Measurements from ENCODE around the gene PUM1. TPM values are rescaled to one million over a fixed set of nuclear protein-coding genes. Genes with fewer than 3 reads are reported as not detected.
A peak's percentile ranks its signal among the peaks of the same experiment; 100 is the strongest.

Gene PUM1
- total and polyA plus RNA-seq, 10 donors = 14.9 to 122 (median 82.5) TPM

- TF ChIP-seq CTCF (IDR thresholded peaks at IDR 0.05 in 8 of 11, conservative IDR thresholded peaks at IDR 0.05 in 3 of 11) = no peak
- no peak for TF ChIP-seq POLR2AphosphoS5 (IDR thresholded peaks at IDR 0.05)
- TF ChIP-seq POLR2A (IDR thresholded peaks at IDR 0.05) = no peak
- Histone ChIP-seq H3K27me3 (replicated peaks in 1 of 7) (no peaks in the 10 kb centered on the region), H3K9me3 (no peaks in the 10 kb centered on the region), H3K27ac (peak overlapping the region in 6 of 8 donors; percentile 19 to 66 (median 53)), H3K4me1 (peaks cover 10 to 89% (median 54%) of the 10 kb centered on the region in 6 donors), H3K36me3 (no peaks in the 10 kb centered on the region), H3K4me3 (no peak overlapping the region)
- intact Hi-C loops (cut with DNase I; ENCODE audit: low total_unique reads) = no loop called here
- no peak for DNase-seq
- WGBS, 5 donors = 68 to 77% (median 72%) methylated on average over 10 of the region's 10 CpGs
Observed at GRCh38 chr1:30887485-30888315, 177.8 kb downstream of the PUM1 start.

GRCh38 chr1:30886710-30887428 is 178.6 kb downstream of the PUM1 start:
- DNase-seq = no peak
- H3K27me3 ChIP-seq (replicated peaks in 1 of 7) = no peaks in the 10 kb centered on the region

GRCh38 chr1:30885570-30886522 is 179.7 kb downstream of the PUM1 start:
- Histone ChIP-seq H3K36me3 (no peaks in the 10 kb centered on the region), H3K4me1 (peaks cover 3 to 89% (median 54%) of the 10 kb centered on the region in 6 donors), H3K4me3 (no peak overlapping the region), H3K9me3 (no peaks in the 10 kb centered on the region), H3K27ac (peak overlapping the region in 2 of 8 donors; percentile 23 to 50), H3K27me3 (replicated peaks in 1 of 7) (no peaks in the 10 kb centered on the region)
- no peak for DNase-seq
- 47 to 55% (median 53%) methylated on average over 12 to 17 of the region's 17 CpGs for WGBS, 5 donors
- TF ChIP-seq POLR2A (IDR thresholded peaks at IDR 0.05) = no peak
- peak in 2 of 3 donors; percentile 26 to 45 for TF ChIP-seq POLR2AphosphoS5 (IDR thresholded peaks at IDR 0.05)
- intact Hi-C loops (cut with DNase I; ENCODE audit: low total_unique reads) = no loop called here

More at GRCh38 chr1:30886710-30887428, 178.6 kb downstream of the PUM1 start:
- peak overlapping the region in 1 of 8 donors; percentile 55 for H3K27ac ChIP-seq
- TF ChIP-seq CTCF (IDR thresholded peaks at IDR 0.05 in 8 of 11, conservative IDR thresholded peaks at IDR 0.05 in 3 of 11) = no peak
- TF ChIP-seq POLR2A (IDR thresholded peaks at IDR 0.05) = no peak
- no peak for TF ChIP-seq POLR2AphosphoS5 (IDR thresholded peaks at IDR 0.05)
- H3K4me1 ChIP-seq = peaks cover 10 to 89% (median 55%) of the 10 kb centered on the region in 6 donors
- H3K9me3 ChIP-seq = no peaks in the 10 kb centered on the region
- 82 to 94% (median 91%) methylated on average over 11 to 12 of the region's 12 CpGs for WGBS, 5 donors
- no peak overlapping the region for H3K4me3 ChIP-seq
- no peaks in the 10 kb centered on the region for H3K36me3 ChIP-seq
- intact Hi-C loops (cut with DNase I; ENCODE audit: low total_unique reads) = no loop called here

GRCh38 chr1:30884723-30885122 is 180.8 kb downstream of the PUM1 start:
- H3K9me3 ChIP-seq = no peaks in the 10 kb centered on the region
- no peak for DNase-seq
- H3K4me3 ChIP-seq = no peak overlapping the region
- H3K27ac ChIP-seq = no peak overlapping the region
- H3K27me3 ChIP-seq (replicated peaks in 1 of 7) = no peaks in the 10 kb centered on the region
- no peak for TF ChIP-seq POLR2A (IDR thresholded peaks at IDR 0.05)
- no peak for TF ChIP-seq CTCF (IDR thresholded peaks at IDR 0.05 in 8 of 11, conservative IDR thresholded peaks at IDR 0.05 in 3 of 11)
- no peak for TF ChIP-seq POLR2AphosphoS5 (IDR thresholded peaks at IDR 0.05)
- peaks cover 0 to 92% (median 54%) of the 10 kb centered on the region in 6 donors for H3K4me1 ChIP-seq
- WGBS, 5 donors = 81 to 92% (median 92%) methylated on average over 5 of the region's 5 CpGs
- no peaks in the 10 kb centered on the region for H3K36me3 ChIP-seq
- intact Hi-C loops (cut with DNase I; ENCODE audit: low total_unique reads) = no loop called here
